Hematopoietic multipotent progenitor cell (in vitro differentiated cells): ENCODE results near the gene OPN1MW3. TPM values are rescaled to one million over a fixed set of nuclear protein-coding genes. Genes with fewer than 3 reads are reported as not detected.
"Not testable (repeated sequence)": the region's sequence is repeated elsewhere in the genome, so short reads cannot be mapped to it uniquely, and the experiment has no call there.

Source experiments
- DNase-seq, 3 donors: peaks; one replicate each; pipeline ENCODE4 v3.0.0-alpha.2; 2011 to 2015; ENCODE audit warnings: low read depth in 2 of 3, low spot score in 2 of 3
- total RNA-seq: library from RNA; depleted of rRNA; stranded (reverse); fragments of >200 nt; gene quantifications from one replicate; pipeline ENCODE4 v1.2.3, GENCODE V29; 2012

Gene OPN1MW3
- not detected for total RNA-seq

DNA sequence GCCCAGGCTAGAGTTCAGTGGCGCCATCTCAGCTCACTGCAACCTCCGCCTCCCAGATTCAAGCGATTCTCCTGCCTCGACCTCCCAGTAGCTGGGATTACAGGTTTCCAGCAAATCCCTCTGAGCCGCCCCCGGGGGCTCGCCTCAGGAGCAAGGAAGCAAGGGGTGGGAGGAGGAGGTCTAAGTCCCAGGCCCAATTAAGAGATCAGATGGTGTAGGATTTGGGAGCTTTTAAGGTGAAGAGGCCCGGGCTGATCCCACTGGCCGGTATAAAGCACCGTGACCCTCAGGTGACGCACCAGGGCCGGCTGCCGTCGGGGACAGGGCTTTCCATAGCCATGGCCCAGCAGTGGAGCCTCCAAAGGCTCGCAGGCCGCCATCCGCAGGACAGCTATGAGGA is at the start of gene OPN1MW3:
OPN1MW3 (plus strand) TSS at position 301 of the 400 bp plus-strand sequence; CDS start at position 339, 38 bp downstream.
- not testable (repeated sequence) for DNase-seq

DNA sequence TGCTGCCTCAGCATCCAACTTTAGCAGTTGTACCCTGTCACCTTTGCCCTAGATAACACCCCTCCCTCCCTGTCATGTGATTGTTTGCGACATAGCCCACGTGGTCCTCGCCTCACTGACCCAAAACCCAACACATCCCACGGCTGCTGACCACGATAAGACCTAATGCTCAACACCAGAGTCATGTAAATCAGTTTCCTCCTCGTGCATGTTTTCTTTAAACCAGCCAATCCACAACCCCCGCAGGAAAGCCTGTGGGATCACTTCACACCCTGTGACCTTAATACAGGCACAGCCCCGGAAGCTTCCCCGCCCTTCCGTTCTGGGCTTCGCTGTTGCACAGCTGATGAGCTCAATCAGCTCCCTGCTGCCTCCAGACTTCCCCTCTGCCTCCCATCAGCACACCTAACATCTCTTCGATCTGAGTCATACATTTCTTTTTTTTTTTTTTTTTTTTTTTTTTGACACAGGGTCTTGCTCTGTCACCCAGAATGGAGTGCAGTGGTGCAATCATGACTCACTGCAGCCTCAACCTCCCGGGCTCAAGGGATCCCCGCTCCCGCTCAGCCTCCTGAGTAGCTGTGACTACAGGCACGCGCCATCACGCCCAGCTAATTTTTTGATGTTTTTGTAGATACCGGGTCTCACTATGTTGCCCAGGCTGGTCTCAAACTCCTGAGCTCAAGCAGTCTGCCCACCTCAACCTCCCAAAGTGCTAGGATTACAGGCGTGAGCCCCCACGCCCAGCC is 47.5 kb upstream of the OPN1MW3 start:
- not testable (repeated sequence) for DNase-seq

DNA sequence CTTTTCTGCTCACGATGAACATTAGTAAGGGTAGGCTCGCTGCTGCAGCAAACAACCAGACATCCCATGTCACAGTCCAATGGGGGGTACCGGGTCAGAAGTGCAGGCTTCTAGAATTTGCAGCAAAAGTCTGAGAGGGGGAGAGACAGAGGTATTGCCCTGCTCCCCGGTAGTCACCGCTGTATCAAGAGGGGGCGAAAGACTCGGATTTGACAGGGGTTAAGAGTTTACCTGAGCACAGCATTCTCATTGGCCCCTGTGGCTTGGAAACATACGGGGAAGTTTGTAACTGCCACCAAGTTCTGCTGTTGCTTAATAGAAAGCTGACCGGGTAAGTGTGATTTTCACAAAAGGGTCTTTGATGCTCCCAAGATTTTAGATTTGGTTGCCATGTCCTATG is 46.3 kb upstream of the OPN1MW3 start:
- DNase-seq, result not testable (repeated sequence)

DNA sequence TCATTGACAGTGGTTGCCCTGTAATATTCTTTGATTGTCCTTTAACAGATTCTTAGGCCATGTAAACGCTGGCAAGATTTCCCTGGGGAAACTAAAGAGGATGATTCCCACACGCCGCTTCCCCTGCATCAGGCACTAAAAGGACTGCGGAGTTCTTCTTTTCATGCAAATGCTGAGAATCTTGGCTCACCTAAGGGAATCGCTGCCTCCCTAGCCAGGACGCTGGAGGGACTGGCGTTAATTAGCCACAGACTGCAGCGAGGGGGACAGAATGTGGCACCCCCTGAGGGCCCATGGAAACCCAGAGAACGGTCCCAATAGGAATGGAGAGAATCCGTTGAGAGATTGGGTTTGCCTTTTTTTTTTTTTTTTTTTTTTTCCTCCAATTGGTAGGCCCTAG is 45.9 kb upstream of the OPN1MW3 start:
- not testable (repeated sequence) for DNase-seq

DNA sequence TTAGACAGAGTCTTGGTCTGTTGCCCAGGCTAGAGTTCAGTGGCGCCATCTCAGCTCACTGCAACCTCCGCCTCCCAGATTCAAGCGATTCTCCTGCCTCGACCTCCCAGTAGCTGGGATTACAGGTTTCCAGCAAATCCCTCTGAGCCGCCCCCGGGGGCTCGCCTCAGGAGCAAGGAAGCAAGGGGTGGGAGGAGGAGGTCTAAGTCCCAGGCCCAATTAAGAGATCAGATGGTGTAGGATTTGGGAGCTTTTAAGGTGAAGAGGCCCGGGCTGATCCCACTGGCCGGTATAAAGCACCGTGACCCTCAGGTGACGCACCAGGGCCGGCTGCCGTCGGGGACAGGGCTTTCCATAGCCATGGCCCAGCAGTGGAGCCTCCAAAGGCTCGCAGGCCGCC is 37.9 kb upstream of the OPN1MW3 start, which contains the start of gene OPN1MW2:
OPN1MW2 (plus strand) TSS at position 301 of the 400 bp plus-strand sequence; CDS start at position 361, 60 bp downstream.
- not testable (repeated sequence) for DNase-seq

DNA sequence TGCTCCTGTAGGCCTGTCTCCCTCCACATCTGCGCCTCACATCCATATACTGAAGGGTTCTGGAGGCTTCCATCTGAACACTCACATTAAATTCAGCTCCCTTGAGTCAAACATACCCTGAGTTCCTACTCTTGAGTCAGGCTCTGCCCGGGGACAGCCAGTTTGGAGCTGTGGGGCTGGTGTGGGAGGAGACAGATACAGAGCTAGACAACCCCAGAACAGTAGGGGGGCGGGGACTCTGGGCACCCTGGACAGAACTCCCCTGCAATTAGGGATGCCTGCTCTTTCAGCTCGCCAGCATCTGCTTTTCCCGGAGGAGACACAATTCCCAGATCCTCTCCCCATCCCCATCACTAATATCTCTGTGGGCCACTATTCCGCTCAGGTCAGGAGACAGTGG is 32.1 kb upstream of the OPN1MW3 start:
- not testable (repeated sequence) for DNase-seq

DNA sequence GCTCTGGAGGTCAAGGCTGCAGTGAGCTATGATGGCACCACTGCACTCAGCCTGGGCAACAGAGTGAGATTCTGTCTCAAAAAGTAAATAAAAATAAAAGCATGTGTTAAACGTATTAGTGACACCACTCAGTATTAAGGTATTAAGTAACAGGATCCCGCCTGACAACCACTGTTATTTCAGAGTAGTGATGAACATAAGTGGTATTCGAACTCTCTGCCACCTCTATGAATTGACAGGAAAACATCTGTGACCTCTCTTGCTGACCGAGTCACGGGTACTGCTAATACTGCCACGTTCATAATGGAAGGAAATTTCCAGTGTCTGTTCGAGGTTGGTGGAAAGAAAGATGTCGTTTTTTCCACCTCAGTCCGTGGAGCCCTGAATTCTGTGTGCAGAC is 30.7 kb upstream of the OPN1MW3 start:
- not testable (repeated sequence) for DNase-seq

DNA sequence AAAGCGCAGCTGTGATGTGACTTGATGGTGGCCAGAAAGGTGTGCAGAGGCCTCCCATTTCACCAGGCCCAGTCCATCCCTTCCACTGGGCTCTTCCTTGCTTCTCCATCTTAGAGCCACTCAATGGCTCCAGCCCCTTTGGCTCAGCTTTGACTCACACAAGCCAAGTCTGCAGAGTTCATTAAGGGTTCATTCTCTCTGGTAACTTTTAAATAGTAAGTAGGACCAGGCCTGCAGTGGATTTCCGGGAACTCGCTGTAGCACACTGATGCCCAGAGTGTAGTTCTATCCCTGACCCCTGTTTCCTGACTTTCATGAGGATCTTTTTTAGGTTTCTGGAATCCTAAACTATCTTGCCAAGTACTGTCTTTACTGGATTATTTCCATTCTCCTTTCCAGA is 25.9 kb upstream of the OPN1MW3 start:
- not testable (repeated sequence) for DNase-seq

DNA sequence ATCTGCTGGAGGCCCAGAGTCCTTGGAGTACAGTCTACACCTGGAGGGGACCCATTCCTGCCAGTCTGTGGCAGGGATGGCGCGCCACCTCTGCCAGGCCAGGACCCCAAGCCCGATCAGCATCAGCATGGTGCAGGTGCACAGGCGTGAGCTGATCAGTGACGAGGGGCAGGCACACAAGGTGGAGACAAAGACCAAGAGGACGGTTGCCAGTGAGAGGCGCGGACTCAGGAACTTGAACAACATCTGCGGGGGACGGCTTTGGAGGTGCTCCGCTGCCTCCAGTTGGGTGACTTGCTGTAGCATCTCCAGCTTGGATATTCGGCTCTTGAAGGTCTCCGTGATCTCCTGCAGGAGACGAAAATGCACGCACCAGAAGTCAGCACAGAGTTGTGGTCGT is 23.8 kb upstream of the OPN1MW3 start:
- not testable (repeated sequence) for DNase-seq

DNA sequence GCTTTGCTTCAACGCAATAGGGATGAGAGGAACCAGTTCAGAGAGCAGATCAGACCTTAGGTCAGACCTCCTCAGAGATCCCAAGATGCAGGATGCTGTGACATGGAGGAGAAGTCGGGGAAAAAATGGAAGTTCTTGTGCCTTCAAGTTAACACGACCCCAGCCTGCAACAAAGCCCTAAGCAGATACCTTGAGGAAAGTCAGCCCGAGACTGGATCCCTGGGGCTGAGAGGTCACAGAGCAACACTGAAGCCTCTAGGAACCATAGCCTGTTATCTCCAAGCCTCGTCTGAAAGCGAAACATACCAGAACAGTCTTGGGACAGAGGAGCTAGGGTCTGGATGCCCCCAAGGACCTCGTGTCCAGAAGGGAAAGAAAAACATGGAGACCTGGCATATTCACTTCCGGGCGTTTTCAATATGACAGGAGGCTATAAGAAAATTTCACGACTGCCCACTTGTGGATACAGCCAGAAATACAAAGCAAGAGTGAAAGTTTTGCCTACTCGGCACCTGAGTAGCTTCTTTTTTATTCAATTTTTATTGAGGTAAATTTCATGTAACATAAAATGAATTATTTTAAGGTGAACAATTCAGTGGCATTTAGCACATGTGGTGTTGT is 18.3 kb upstream of the OPN1MW3 start:
- DNase-seq, result not testable (repeated sequence)

DNA sequence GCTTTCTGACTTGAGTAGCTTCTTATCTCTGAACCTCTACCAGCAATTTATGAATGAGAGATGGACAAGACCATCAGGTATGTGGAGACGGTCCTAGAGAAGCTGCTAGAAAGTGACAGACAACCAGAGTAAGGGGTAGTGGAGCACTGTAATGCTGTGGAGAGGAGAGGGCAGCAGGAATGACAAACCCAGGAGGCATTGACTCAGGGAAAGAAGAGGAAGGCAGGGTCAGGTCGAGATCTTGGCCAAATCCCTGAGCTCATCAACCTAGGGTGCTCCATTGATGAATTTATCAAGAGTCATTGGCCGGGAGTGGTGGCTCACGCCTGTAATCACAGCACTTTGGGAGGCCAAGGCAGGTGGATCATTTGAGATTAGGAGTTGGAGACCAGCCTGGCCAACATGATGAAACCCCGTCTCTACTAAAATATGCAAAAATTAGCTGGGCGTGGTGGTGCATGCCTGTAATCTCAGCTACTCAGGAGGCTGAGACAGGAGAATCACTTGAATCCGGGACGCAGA is 17.3 kb upstream of the OPN1MW3 start:
- not testable (repeated sequence) for DNase-seq

DNA sequence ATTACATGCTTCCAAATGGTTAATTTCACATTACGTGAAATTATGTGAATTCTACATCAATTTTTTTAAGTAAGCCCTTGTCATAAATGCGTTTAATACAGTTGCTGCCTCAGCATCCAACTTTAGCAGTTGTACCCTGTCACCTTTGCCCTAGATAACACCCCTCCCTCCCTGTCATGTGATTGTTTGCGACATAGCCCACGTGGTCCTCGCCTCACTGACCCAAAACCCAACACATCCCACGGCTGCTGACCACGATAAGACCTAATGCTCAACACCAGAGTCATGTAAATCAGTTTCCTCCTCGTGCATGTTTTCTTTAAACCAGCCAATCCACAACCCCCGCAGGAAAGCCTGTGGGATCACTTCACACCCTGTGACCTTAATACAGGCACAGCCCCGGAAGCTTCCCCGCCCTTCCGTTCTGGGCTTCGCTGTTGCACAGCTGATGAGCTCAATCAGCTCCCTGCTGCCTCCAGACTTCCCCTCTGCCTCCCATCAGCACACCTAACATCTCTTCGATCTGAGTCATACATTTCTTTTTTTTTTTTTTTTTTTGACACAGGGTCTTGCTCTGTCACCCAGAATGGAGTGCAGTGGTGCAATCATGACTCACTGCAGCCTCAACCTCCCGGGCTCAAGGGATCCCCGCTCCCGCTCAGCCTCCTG is 9.9 kb upstream of the OPN1MW3 start:
- not testable (repeated sequence) for DNase-seq

DNA sequence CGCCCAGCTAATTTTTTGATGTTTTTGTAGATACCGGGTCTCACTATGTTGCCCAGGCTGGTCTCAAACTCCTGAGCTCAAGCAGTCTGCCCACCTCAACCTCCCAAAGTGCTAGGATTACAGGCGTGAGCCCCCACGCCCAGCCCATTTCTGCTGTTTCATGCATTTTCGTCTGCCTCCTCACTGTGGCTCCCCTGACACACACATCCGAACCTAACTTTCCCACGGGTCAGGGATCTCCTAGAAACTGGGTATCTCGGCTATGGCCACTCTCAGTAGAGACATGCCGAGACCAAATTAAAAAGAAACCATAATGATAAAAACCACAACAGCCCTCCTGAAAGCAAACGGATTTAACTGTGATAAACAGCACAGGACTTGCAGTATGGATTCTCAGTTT is 9.3 kb upstream of the OPN1MW3 start:
- DNase-seq, result not testable (repeated sequence)

DNA sequence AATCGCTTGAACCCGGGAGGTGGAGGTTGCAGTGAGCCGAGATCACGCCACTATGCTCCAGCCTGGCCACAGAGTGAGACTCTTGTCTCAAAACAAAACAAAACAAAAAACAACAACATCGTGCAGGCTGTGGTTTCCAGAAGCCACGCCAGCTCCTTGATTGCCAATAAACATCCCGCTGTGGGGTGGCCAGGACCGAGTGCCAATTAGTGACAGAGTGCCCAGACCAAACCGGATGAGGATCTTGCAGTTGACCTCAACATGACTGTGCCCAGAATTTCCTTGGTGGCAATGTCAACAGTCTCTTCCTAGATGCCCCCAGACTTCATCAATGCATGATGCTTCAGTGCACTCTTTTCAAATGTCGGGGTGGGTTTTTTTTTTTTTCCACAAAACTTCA is 1.3 kb downstream of the OPN1MW3 start:
- DNase-seq, result not testable (repeated sequence)

DNA sequence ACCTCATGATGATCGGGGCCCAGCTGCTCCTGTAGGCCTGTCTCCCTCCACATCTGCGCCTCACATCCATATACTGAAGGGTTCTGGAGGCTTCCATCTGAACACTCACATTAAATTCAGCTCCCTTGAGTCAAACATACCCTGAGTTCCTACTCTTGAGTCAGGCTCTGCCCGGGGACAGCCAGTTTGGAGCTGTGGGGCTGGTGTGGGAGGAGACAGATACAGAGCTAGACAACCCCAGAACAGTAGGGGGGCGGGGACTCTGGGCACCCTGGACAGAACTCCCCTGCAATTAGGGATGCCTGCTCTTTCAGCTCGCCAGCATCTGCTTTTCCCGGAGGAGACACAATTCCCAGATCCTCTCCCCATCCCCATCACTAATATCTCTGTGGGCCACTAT is 5.7 kb downstream of the OPN1MW3 start:
- not testable (repeated sequence) for DNase-seq

DNA sequence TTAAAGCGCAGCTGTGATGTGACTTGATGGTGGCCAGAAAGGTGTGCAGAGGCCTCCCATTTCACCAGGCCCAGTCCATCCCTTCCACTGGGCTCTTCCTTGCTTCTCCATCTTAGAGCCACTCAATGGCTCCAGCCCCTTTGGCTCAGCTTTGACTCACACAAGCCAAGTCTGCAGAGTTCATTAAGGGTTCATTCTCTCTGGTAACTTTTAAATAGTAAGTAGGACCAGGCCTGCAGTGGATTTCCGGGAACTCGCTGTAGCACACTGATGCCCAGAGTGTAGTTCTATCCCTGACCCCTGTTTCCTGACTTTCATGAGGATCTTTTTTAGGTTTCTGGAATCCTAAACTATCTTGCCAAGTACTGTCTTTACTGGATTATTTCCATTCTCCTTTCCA is 11.9 kb downstream of the OPN1MW3 start:
- not testable (repeated sequence) for DNase-seq

DNA sequence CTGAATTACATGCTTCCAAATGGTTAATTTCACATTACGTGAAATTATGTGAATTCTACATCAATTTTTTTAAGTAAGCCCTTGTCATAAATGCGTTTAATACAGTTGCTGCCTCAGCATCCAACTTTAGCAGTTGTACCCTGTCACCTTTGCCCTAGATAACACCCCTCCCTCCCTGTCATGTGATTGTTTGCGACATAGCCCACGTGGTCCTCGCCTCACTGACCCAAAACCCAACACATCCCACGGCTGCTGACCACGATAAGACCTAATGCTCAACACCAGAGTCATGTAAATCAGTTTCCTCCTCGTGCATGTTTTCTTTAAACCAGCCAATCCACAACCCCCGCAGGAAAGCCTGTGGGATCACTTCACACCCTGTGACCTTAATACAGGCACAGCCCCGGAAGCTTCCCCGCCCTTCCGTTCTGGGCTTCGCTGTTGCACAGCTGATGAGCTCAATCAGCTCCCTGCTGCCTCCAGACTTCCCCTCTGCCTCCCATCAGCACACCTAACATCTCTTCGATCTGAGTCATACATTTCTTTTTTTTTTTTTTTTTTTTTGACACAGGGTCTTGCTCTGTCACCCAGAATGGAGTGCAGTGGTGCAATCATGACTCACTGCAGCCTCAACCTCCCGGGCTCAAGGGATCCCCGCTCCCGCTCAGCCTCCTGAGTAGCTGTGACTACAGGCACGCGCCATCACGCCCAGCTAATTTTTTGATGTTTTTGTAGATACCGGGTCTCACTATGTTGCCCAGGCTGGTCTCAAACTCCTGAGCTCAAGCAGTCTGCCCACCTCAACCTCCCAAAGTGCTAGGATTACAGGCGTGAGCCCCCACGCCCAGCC is 27.3 kb downstream of the OPN1MW3 start:
- not testable (repeated sequence) for DNase-seq

DNA sequence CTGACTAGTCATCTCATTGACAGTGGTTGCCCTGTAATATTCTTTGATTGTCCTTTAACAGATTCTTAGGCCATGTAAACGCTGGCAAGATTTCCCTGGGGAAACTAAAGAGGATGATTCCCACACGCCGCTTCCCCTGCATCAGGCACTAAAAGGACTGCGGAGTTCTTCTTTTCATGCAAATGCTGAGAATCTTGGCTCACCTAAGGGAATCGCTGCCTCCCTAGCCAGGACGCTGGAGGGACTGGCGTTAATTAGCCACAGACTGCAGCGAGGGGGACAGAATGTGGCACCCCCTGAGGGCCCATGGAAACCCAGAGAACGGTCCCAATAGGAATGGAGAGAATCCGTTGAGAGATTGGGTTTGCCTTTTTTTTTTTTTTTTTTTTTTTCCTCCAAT is 29.0 kb downstream of the OPN1MW3 start:
- not testable (repeated sequence) for DNase-seq

DNA sequence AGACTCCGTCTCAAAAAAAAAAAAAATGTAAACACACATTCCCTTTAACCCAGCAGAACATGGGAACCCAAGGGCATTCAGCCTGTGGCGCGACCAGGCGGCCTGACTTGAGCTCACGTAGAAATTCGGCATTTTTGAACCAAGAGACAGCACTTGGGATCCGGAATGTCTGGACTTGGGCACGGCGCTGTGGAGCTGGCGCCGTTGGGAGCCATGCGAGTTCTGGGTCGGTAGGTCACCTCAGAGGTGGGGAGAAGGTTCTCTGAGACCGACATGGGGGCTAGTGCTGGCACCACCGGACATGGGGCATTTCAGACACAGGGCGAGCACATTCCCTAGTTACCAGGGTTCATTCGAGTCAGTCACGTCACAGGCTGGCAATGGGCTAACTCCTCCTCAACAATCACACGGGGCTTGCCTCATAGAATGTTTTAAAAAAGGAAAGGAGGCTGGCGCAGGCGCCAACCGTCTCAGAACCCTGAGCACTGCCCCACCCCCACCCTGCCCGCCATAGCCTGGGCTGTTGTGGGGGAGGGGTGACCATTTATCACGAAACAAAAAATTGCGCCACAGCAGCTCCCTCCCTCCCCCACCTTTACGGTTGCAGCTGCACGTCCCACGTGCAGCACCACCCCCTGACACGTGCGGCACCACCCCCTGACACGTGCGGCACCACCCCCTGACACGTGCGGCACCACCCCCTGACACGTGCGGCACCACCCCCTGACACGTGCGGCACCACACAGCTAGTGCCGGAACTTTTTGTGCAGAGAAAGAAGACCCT is 37.6 kb downstream of the OPN1MW3 start, which contains the start of gene TEX28:
TEX28 (minus strand) TSS at position 334 of the 784 bp plus-strand sequence. CDS start 3,007 bp downstream, outside the sequence.
- no peak for DNase-seq
